NB4 (cell line): Measurements from ENCODE around the gene ZNF628.

Experiments used
- DNase-seq: peaks from one replicate; pipeline ENCODE4 v3.0.0; 2010; ENCODE audit warnings: low read depth
- H3K4me3 ChIP-seq: one replicate; pipeline ENCODE4 v1.5.1; 2011; ENCODE audit warnings: mild to moderate bottlenecking, low read depth, low read length, moderate library complexity
- CTCF ChIP-seq: IDR thresholded peaks from one replicate; pipeline ENCODE4 v1.5.1; 2012; ENCODE audit warnings: low read depth, low read length
- MAX ChIP-seq: IDR thresholded peaks from 2 replicates; pipeline ENCODE4 v1.6.1; 2011; ENCODE audit warnings: low read depth, low read length
- MYC ChIP-seq: IDR thresholded peaks from 2 replicates; pipeline ENCODE4 v1.6.1; 2011; ENCODE audit warnings: low read depth, low read length
- POLR2A ChIP-seq: IDR thresholded peaks from 2 replicates; pipeline ENCODE4 v1.6.1; 2011; ENCODE audit warnings: mild to moderate bottlenecking; ENCODE audit not compliant: insufficient read length; ENCODE audit errors: extremely low read depth

The ZNF628 gene

GRCh38 chr19:55461974-55462626, 14.3 kb upstream of the ZNF628 start:
- no peak for DNase-seq
- no peak for TF ChIP-seq MAX
- no peak for TF ChIP-seq MYC
- no peak for TF ChIP-seq POLR2A
- no peak for TF ChIP-seq CTCF

GRCh38 chr19:55462722-55463121, 13.7 kb upstream of the ZNF628 start:
- TF ChIP-seq MAX (no peak), POLR2A (no peak), CTCF (no peak), MYC (no peak)
- no peak overlapping the region for H3K4me3 ChIP-seq
- no peak for DNase-seq

More at GRCh38 chr19:55461974-55462626, 14.3 kb upstream of the ZNF628 start:
- H3K4me3 ChIP-seq, result peak overlapping the region; percentile 48

GRCh38 chr19:55463583-55464031, 12.8 kb upstream of the ZNF628 start:
- no peak overlapping the region for H3K4me3 ChIP-seq
- no peak for TF ChIP-seq MYC
- no peak for TF ChIP-seq POLR2A
- no peak for TF ChIP-seq MAX
- TF ChIP-seq CTCF, result no peak
- no peak for DNase-seq

GRCh38 chr19:55464039-55464661, 12.3 kb upstream of the ZNF628 start:
- no peak overlapping the region for H3K4me3 ChIP-seq
- DNase-seq, result no peak
- TF ChIP-seq MAX, result no peak
- TF ChIP-seq MYC, result no peak
- no peak for TF ChIP-seq POLR2A

GRCh38 chr19:55464662-55465054, 11.8 kb upstream of the ZNF628 start, which contains the start of gene C19orf85:
TSS of gene C19orf85 (minus strand) at chr19:55464751. CDS start at chr19:55464554, 197 bp downstream.
- TF ChIP-seq MAX (no peak), POLR2A (no peak), MYC (no peak)
- no peak within 1 kb of the TSS for H3K4me3 ChIP-seq
- DNase-seq, result no peak

- TF ChIP-seq POLR2A (no peak), CTCF (no peak)
- no peak overlapping the region for H3K4me3 ChIP-seq
- no peak for DNase-seq
These were observed 10.8 kb upstream of the ZNF628 start for GRCh38 chr19:55465460-55466240.
